ENCODE data around the gene LOXHD1.

Gene LOXHD1

DNA sequence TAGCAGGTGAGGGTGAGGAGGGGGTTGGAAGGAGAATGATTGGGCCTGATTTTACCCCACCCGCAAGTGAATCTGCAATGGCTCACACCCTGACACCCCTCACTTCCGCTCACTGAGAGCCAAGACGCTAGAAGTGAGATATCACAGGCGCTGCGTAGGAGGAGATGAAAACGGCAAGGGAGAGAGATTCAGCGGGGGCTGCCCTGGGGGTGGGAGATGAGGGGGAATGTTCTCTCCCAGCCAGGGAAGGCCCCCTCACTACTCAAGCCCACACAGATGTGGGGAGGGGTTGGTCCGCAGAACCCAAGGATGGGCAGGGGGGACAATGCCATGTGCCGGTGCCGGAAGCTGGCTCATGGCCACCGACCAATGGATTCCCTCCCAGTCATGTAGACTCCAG is 32.9 kb downstream of the LOXHD1 start:
- no peak for DNase-seq

DNA sequence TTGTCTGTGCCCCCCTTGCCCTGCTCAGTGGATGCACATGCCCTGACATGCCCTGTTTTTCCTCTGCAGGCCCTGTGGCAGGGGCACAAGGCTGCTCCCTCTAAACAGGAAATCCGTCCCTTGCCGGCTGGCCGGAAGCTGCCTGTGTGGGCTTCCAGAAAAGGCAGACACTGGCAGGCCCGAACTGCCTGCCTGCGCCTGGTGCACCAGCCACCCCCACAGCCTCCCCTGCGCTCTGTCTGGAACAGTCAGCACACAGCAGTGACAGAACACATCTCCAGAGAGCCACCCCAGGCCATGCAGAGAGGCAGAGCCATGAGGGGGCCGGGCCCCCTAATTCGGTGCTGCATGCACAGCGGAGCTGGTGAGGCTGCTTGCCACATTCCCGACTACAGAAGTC is 33.5 kb downstream of the LOXHD1 start:
- DNase-seq: no peak

DNA sequence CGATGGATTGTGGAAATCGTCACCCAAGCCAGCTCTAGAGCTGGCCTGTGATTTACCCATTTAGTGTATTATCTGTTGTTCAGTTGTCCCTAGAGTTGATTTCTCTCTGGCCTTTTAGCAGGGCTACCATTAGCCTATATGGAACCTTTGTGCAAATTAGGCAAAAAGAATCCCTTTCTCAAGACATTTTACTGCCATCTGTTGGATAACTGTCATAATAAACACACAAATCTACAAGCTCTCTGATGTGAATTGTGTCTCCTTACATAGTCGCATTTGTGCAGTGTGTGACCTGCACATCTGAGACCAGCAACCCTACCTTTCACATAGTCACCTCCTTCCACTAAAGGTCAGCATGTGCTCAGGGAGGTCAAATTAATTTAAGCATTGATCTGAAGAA is 34.0 kb downstream of the LOXHD1 start:
- DNase-seq: no peak

DNA sequence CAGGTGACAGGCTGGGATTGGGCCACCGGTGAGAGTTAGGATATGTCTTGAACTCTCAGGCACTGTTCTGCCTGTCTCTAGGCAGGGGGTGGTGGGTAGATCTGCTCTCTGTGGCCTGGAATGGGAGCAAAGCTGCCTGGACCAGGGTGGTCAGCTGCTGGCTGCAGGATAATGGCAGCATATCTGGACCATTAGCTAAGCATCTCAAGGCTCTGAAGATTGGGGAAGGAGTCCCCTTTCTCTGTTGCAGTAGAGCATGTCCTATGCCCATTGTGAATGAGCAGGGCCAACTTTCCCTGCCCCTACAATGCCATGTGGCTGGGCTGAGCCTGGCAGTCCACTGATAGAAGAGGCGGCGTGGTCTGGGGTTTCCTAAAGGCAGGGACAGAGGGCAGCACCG is 34.6 kb downstream of the LOXHD1 start:
- DNase-seq: no peak

DNA sequence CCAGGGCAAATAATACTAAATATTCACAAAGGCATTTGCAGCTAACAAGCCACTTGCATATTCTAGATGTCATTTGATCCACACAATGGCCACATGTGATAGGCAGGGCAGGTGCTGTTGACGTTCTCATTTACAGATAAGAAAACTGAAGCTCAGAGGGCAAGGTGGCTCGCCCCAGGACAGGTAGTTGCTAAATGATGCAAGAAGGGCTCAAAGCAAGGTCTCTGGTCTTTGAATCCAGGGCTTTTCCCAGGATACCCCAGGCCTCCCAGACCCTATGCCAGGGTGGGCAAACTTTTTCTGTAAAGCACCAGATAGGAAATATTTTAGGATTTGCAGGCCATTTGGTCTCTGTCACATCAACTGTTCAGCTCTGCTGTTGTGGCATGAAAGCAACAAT is 35.1 kb downstream of the LOXHD1 start:
- no peak for DNase-seq

DNA sequence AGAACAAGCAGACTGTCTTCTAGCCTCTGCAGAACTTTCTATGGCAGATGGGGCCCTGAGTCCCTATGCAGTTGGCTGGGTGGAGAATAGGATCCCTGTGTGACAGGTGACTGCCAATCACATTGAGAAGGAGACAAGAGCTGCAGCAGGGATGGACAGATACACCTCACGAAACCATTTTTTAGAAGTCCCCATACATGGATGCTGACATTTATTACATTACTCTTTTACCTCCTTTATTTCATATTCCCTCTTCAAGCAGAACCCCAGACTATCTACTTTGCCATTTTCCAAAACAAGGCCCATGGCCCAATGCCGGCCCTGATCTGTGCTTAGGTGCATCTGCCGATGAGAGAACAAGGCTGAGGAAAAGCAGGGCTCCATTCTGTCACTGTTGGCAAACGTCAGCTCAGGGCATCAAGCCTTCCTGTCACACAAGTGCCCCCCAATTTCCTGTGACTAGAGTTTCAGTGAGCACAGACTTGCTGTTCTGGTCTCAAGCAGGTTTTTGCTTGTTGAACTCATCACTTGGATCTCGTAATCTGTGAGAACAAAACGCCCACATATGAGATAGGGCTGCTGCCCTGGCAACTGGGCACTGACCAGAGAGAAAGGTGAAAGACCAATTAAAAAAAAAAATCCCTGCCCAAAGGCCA is 35.8 kb downstream of the LOXHD1 start:
- no peak for DNase-seq

DNA sequence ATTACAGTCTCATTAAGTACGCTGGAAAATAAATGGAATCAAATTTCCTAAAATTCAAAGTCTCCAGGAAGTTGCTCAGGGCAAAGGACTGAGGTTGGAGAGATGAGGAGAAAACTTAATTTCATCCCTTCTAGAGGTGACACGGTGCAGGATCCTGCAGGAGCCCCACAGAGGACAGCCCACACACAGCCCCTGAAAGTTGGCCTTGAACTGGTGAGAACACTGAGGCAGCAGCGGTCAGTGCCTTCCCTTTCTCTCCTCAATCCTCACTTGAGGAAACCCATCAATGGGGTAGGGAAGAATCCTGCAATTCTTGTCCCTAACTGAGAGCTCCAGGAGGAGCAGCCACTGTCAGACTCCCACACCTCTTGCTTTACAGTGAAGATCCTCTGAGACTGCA is 37.5 kb downstream of the LOXHD1 start:
- no peak for DNase-seq

DNA sequence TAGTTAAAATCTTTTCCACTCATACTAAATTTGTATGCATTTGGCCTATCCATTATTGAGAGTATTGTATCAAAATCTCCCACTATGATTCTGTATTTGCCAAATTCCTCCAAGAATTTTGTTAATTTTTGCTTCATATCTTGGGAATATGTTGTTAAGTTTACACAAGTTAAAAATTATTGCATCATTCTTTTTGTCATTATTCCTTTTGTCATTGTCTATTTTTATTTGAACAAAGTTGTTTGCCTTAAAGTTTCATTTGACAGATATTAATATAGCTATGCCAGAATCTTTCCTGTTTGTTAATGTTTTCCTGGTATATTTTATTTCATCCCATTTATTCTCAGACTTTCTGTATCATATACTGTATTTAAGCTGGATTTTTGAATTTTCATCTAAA is 41.3 kb downstream of the LOXHD1 start:
- DNase-seq: no peak

DNA sequence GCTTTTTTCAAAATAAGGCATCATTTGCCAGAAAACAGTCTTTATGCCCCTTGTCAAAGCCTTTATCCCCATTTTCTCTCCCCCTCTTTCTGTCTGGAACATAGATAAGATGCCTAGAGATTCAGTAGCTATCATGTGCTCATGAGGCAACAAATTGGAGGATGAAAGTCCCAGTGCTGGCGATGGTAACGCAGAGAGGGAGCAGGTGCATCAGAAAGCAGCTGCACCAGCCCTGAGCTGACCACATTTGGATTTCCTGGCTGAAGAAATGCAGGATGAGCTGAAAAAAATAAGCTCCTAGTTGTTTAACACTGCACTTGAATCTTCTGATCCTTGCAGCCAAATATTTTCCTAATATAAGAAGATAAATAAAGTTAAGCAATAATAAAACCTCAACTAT is 48.0 kb downstream of the LOXHD1 start:
- no peak for DNase-seq

DNA sequence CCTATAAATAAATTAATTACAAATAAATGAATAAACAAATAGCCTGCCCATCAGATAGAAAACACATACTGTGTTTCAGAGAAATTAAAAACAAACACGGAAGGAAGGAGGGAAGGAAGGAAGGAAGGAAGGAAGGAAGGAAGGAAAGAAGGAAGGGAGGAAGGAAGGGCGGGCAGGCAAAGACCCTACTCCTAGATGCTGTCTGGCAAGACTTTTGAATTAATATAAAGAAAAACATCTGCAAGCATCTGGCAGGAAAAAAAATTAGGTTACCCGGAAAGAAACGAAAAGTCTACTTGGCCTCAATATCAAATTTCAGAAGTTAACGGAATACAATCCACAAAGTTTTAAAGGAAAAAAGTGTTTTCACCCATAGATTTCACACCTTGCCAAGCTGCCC is 49.1 kb downstream of the LOXHD1 start:
- DNase-seq: no peak

DNA sequence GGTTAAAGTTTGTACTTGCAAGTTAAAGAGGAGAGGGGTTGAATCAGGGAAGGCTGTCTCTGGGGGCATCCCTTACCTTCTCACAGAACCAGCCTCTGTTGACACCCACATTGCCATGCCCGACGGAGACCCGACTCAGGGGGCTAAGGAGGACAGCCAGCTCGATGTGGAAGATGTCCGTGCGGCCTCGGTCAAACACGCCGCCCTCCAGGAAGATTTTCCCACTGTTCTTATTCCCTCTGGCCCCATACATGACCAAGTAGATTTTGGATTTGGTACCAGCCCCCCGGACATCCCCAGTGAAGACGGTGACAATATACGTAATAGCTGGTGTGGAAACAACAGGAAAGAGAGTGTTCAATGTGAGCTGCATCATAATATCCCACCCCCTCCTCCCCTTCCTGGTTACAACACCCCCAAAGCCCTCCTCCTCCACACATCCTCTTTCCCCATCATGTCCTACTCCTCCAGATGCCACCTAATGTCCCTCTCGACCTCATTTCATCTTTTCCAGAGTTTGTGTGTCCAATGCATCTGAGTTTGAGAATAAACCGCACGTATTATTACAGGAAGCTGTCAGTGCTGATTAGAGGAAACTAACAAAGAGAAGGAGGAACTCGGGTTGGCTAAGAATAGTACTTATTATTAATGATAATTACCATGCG is 55.7 kb downstream of the LOXHD1 start:
- DNase-seq: no peak

DNA sequence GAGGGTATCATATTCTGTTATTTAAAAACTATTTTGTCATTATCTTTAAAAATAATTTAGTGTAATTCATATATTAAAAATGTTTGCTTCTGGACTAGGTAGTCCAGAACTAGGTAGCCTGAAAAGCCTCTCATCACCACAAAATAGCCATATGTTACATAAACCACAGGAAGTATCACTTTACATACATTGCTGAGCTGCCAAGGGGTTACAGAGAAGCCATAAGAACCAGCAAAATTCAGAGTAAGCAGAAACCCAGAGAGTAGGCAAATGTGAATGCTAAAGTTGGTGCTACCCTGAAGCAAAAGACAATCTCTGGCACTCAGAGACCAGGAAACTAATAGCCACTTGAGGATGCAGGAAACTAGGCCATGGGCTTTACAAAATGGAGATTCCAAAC is 60.9 kb downstream of the LOXHD1 start:
- no peak for DNase-seq

DNA sequence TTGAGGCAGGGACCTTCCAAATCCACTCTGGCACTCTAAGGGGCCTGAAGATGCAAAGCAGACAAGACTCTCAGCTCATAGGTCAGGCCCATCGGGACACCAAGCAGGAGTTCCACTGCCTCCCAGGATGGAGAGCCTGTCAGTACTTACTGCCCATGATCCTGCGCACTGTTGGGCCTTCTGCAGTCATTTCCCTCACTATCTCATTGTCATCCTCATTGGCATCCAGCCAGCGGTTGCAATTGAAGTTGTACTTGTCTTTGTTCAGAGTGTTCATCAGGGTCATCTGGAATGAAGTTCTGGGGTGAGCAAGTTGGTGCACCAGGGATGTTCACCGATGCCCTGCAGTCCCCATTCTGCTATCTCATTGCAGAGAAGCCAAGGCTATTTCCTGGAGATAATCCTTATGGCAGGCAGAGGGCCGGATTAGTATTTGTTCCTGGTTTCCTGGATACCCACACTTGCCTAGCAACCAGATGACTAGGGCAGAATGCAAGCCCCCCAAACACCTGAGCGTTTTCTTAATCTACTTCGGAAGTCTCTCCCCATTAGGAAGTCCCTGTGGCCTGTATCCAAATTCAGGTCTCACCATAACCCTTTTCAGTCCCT is 65.1 kb downstream of the LOXHD1 start:
- no peak for DNase-seq

DNA sequence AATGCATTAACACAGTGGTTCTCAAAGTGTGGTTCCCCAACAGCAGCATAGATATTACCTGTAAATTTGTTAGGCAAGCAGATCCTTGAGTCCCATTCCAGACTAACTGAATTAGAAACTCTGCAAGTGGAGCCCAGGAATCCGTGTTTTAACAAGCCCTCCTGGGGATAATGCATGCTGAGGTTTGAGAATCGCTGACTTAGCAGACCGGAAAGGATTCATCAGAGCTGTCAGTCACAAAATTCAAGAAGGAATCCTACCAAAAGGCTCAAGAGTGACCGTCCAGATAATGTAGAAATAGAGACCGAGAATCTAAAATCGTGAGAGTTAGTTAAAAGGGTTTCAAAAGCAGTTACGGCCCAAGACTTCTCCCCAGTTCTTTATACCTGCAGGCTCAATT is 66.9 kb downstream of the LOXHD1 start:
- no peak for DNase-seq

DNA sequence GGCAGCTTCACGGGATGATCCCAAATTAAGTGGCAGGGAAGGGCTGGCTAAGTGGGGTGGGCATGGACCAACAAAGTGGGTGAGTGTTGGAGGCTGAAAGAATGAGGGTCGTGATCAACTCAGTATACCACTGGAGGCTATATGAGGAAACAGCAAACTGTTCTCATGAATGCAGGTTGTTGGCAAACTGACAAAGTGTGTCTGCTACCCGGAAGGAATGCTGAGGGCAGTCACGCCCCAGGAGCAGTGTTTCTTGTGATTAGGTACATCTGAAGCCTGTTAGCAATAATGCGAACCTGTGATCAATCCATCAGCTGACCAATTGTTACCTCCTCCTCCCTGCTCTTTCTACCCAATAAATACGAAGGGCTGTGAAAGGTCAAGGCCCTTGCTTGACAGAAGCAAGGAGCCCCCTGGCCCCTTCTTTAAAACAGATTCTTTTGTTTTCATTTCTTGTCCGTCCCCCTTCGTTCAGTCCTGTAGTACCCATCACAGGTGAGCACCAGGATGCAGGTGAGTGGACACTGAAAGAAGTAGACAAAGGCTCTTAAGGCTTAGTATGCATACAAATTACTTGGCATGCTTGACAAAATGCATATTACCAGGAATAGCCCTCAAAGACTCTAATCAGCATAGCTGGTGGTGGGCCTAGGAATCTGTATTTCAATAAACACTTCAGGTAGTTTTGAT is 67.9 kb downstream of the LOXHD1 start:
- DNase-seq: no peak

DNA sequence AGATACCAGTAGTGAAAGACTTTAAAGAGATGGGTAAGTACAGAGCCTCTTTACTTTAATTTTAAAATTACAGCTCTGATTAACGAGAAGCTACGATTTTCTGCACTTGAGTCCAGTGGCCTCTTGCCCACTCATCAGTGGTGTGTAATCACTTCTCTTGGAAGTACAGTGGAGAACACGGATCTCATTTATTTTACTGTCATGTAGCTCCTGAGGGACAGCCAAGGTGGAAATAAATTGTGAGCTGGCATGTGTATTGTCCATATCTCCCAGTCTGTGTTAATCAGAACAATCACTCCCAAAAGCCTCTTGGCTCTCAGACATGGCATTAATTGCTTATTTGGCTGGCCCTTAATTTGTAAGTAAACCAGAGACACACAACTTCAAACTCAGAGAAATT is 69.4 kb downstream of the LOXHD1 start:
- no peak for DNase-seq

DNA sequence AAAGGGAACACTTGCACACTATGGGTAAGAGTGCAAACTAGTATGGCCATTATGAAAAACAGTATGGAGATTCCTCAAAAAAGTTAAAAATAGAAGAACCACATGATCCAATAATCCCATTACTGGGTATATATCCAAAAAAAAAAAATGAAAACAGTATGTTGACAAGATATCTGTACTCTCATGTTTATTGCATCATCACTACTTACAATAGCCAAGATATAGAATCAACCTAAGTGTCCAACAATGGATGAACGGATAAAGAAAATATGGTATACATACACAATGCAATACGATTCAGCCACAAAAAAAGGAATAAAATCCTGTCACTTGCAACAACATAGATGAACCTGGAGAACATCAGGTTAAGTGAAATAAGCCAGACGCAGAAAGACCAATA is 73.3 kb downstream of the LOXHD1 start:
- DNase-seq: no peak

DNA sequence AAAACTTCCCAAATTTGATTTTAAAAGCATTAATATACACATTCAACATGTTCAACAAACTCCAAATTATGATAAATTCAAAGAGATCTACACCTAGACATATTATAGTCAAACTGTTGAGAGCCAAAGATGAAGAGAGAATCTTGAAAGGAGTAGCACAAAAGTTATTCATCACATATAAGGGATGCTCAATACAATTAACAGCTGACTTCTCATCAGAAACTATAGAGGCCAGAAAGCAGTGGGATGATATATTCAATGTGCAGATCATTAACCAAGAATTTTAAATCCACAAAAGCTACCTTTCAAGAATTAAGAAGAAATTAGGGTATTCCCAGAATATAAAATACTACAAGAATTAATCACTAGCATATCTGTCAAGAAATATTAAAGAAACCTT is 75.4 kb downstream of the LOXHD1 start:
- no peak for DNase-seq

DNA sequence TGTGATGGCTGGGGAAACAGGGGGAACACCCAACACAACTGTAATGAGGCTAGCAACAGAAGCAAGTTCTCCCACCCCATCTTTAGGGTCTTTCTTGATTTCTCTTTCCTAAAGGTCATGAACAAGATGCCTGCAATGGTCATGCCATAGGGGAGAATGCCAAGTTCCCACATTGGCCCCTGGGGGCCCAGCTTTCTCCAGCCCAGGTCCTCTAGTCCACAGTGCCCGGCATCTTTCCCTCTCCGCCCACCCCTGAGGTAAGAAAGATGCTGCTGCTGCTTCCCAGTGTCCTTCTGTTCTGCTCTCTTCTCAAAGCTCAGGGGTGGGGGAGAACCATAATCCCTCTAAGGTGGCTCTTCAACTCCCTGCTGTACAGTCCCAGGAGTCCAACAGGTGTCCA is 78.0 kb downstream of the LOXHD1 start:
- DNase-seq: no peak

DNA sequence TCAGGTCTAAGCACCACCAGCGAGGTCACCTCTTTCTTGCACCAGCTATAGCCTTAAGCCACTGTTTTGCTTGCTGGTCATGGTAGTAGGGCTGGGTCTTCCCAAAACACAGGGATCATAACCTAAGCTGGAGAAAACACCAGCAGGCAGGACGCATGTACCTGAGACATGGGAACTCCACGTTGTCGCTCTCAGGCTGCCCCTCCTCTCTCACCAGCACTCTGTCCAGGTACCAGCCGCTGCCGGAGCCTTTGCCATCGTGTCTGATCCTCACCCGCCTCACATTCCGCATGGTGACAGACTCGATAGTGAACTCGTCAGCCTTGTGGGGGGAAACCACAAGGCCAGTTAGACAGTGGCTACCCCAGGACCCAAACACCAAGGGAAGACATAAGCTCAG is 79.5 kb downstream of the LOXHD1 start:
- no peak for DNase-seq

DNA sequence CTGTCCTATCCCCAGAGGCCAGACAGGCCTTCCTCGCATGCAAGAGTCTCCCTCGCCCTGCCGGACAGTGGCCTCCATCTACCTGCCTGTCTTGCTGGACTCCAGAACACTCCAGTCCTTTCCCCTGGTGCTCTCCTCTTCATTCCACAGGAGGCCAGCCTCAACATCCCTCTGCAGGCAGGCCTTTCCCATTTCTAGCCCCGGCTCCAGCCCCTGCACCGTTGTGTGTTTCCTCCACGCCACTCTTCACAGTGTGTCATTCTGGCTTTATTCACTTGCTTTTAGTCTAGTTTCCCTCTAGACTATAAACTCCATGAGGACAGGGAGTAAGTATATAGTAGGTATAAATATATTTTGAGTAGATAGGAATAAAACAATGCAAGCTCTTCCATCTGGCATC is 81.2 kb downstream of the LOXHD1 start:
- no peak for DNase-seq

DNA sequence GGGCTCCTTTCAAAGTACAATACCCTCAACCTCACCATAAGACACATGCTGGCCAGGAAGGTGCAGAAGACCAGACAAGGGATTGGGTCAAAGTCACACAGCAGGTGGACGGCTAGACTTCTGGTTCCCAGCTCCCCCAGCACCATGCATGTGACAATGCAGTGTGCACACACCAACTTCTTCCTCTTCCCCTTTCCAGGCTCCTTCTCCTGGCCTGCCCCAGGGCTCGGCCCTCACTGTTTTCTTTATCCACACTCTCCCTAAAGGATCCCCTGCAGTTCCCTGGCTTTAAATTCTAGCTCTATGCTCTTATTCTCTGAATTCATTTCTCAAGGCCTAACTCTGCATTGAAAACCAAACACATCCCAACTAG is 82.3 kb downstream of the LOXHD1 start:
- DNase-seq: no peak

DNA sequence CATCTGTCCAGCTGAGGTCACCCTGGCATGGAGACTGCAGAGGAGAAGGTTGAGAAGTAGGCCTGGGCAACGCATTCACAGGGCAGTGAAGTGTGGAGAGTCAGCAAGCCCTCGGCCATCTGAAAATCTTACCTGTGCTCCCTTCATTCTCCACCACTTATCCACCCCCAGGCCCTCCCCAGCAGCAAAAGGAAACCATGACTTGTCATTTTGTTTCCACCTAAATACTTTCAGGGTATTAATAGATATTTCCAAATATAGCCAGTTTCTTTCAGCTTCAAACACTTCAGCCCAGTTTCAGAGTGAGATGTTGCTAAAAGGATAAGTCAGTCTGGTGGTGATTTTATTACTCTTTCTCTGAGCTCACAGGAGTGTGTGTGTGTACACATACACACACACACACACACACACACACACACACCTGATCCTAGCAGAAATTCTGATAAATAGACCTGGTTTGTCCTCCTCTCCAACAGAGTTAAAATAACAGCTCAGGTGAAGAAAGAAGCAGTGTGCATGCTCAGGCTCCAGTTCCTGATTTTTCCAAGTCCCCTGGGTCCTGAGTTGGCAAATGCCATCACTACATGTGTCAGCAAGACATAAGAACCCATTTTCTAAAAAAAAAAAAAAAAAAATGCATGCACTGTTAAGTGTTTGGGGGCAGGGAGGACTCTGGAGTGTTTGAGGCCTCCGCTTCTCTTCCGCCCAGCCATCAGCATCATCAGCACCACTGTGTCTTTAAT is 82.8 kb downstream of the LOXHD1 start:
- no peak for DNase-seq

DNA sequence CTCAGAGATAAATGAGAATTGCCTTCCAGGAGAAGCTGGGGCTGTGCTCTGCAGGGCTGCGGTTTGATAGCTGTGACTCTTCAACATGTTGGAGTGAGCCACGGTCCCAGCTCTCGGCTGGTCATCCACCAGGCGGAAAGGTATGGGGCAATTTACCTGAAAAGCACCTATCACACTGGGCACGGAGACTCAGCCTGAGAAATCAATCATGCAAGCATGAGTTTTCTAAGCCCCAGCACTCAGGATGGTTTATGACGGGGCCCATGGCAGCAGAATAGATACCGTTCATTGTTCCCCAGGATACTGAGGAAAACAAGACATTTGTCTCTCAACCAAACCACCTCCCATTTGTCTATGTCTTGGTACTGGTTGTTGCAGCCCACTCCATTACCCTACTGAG is 83.9 kb downstream of the LOXHD1 start:
- DNase-seq: no peak

All from kidney glomerular epithelial cell (primary cell).